A673 (cell line): ENCODE data around the gene CLASRP.

ENCODE experiments used
- CTCF ChIP-seq: fragments of 300-800, 200-600 bp; sonication (generic); conservative IDR thresholded peaks from 2 replicates; pipeline ENCODE4 v1.5.1; 2017; ENCODE audit warnings: low read depth, mild to moderate bottlenecking, antibody characterized with exemption, low read length, moderate library complexity, mixed read lengths
- EZH2 ChIP-seq: fragments of 200-600 bp; sonication (generic); IDR thresholded peaks from 2 replicates; pipeline ENCODE4 v1.6.1; 2017; ENCODE audit warnings: borderline replicate concordance, low read depth, mild to moderate bottlenecking, mixed read lengths, antibody characterized with exemption, low read length; ENCODE audit not compliant: poor library complexity, severe bottlenecking

- TF ChIP-seq CTCF, result no peak
- no peak for TF ChIP-seq EZH2
These were observed 41.1 kb downstream of the CLASRP start for GRCh38 chr19:45079911-45080370.
